Measurements from ENCODE around the gene LARP6. TPM values are rescaled to one million over a fixed set of nuclear protein-coding genes. Genes with fewer than 3 reads are reported as not detected.

LARP6 gene
- total and polyA plus RNA-seq, 2 of the 4 experiments (the other 2 are of a cell fraction): 36.4 to 135 TPM

DNA sequence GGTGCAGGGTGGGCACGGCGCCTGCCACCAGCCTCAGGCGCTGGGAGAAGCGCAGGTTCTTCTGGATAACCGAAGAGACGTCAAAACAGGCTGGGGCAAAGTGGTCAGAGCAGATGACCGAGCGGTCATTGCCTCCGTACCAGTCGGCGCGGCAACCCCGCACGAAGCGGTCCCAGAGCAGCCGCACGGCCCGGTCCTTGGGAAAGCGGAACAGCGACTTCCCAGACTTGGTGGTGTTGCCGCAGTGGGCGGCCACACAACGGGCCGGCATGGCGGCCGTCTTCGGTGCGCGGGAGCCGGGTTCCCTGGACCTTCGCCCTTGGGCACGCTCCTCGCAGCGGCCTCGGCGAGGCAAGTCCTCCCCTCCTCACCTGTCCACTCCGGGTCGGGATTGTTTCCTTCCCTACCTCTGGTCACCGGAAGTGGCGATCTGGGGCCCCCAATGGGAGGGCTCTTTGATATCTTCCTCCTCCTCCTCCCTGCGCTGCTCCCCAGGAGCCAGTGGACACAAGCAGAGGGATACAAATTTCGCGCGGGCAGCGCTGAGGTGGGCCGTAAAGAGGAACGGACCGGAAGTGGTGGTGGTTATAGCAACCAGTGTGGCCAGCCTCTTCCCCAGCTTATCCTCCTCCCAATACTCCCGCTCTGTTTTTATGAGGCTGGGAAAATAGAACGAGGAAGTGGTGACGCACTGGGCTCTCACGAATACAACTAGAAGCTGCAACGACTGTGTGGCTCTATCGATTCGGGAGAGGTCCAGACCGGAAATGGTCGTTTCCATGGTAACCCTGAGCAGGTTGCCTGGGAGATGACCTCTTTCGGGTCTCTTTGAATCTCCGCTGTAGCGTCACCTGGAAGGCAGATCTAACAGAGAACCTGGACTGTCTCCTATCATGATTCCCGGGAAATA, 38.3 kb upstream of the LARP6 start, which contains the start of the genes LRRC49 and THAP10:
TSS of gene LRRC49 (plus strand) at position 825 of the 910 bp plus-strand sequence. CDS start at position 894, 69 bp downstream.
TSS of gene THAP10 (minus strand) at position 432 of the 910 bp plus-strand sequence. CDS start at position 271, 161 bp downstream.
- H3K36me3 ChIP-seq (ENCODE audit: control insufficient read depth, insufficient read depth, low read length): no peaks in the 10 kb centered on the region
- dilution Hi-C loops (cut with HindIII; ENCODE audit: low sequenced_read_pairs, unreplicated experiment) (no loop called here), intact Hi-C loops (cut with micrococcal nuclease) (loop anchor here (5.0 to 10.0 kb wide), 5 partner anchors 65 to 913 kb away; no protein-coding TSS in a partner anchor), in situ Hi-C loops (cut with MboI; ENCODE audit: low sequenced_read_pairs) (loop anchor here (10.0 kb wide), 1 partner anchor 213 kb away; no protein-coding TSS in a partner anchor)
- TF ChIP-seq POLR2A (IDR thresholded peaks at IDR 0.05; ENCODE audit: low read depth, low read length): peak; percentile 52; the same call in 1 of the 2 replicates
- TF ChIP-seq CEBPB (IDR thresholded peaks at IDR 0.05; ENCODE audit: low read depth, low read length): no peak
- 0 out of 2 replicates have a peak, but pooled peaks have one; percentile 52 for TF ChIP-seq MAZ (IDR thresholded peaks at IDR 0.05; ENCODE audit: borderline replicate concordance, low read depth, low read length)
- TF ChIP-seq MXI1 (IDR thresholded peaks at IDR 0.05; ENCODE audit: borderline replicate concordance, low read depth, low read length): peak; percentile 94
- no peak for TF ChIP-seq RFX5 (IDR thresholded peaks at IDR 0.05; ENCODE audit: low read depth, low read length)
- no peak; the same call in 1 of the 2 replicates for TF ChIP-seq RAD21 (IDR thresholded peaks at IDR 0.05; ENCODE audit: low read length)
- H4K5ac ChIP-seq (ENCODE audit: low read depth, low read length): peak within 1 kb of the TSS; percentile 62
- DNase-seq: peak; percentile 98
- peaks cover 6% of the 10 kb centered on the region; the same call in 1 of the 2 replicates for H3K4me1 ChIP-seq (ENCODE audit: control insufficient read depth, insufficient read depth, low read length)
- H4K20me1 ChIP-seq (ENCODE audit: insufficient read depth, low read length): no peaks in the 10 kb centered on the region; the same call in 1 of the 2 replicates
- no peaks in the 10 kb centered on the region for H3K27me3 ChIP-seq (ENCODE audit: control insufficient read depth, insufficient read depth, low read length)
- peak within 1 kb of the TSS; percentile 74 for H2BK120ac ChIP-seq (ENCODE audit: low read depth, low read length)
- H3K4me2 ChIP-seq (ENCODE audit: low read depth, low read length): peak within 1 kb of the TSS; percentile 79
- H2BK15ac ChIP-seq (ENCODE audit: low read depth, low read length): peak within 1 kb of the TSS; percentile 17; the same call in 2 of the 3 replicates
- 1% methylated on average over 29 of the region's 61 CpGs; no CpG with 5 or more reads in 1 of the 2 experiments for WGBS, 2 experiments (ENCODE audit: extremely low coverage in 2 of 2, insufficient read length in 1 of 2)
- H3K9me3 ChIP-seq (ENCODE audit: control insufficient read depth, insufficient read depth, low read length): no peaks in the 10 kb centered on the region
- H3K9me1 ChIP-seq (ENCODE audit: insufficient read depth, low read length): no peaks in the 10 kb centered on the region
- peak within 1 kb of the TSS; percentile 74 for H3K14ac ChIP-seq (replicated peaks; ENCODE audit: low read depth, low read length)
- peak within 1 kb of the TSS; percentile 31 for H3K56ac ChIP-seq (ENCODE audit: extremely low read depth, insufficient read depth, low read length)
- peak; percentile 95 for ATAC-seq (ENCODE audit: low read depth)
- H3K9ac ChIP-seq (ENCODE audit: low read depth, low read length): peak within 1 kb of the TSS; percentile 52
- H4K91ac ChIP-seq (ENCODE audit: insufficient read depth, low read depth, low read length): peak within 1 kb of the TSS; percentile 53
- H3K27ac ChIP-seq (ENCODE audit: insufficient read depth, low read length): peak within 1 kb of the TSS; percentile 64
- peak within 1 kb of the TSS; percentile 57 for H3K4ac ChIP-seq (ENCODE audit: low read depth, low read length)
- POLR2A ChIA-PET (ENCODE audit: unreplicated experiment): no interaction called here
- peaks cover 13 to 20% of the 10 kb centered on the region in 2 experiments for H3K79me1 ChIP-seq (ENCODE audit: low read depth in 1 of 2, low read length in 2 of 2)
- peak within 1 kb of the TSS; percentile 18 to 88 for H4K8ac ChIP-seq (ENCODE audit: low read depth in 2 of 2, low read length in 2 of 2)
- peak within 1 kb of the TSS; percentile 23; the same call in 1 of the 2 replicates for H2AK5ac ChIP-seq (ENCODE audit: low read depth, low read length)
- peak within 1 kb of the TSS; percentile 46; the same call in 1 of the 2 replicates for H3K18ac ChIP-seq (ENCODE audit: low read depth, low read length)
- peak within 1 kb of the TSS; percentile 91 for H2AK9ac ChIP-seq (replicated peaks; ENCODE audit: low read depth, low read length, poor library complexity)
- peak within 1 kb of the TSS; percentile 69 for H2BK5ac ChIP-seq (ENCODE audit: low read depth, low read length, poor library complexity, severe bottlenecking)
- 0 out of 2 replicates have a peak within 1 kb of the TSS, but pooled peaks have one; percentile 40 for H2BK20ac ChIP-seq (ENCODE audit: low read depth, low read length)
- no TSS peak for BruUV-seq (replicated peaks)
- peak within 1 kb of the TSS; percentile 66 for H3K4me3 ChIP-seq (ENCODE audit: insufficient read depth, low read depth, low read length)
- peak within 1 kb of the TSS; percentile 73 for H3K23ac ChIP-seq (ENCODE audit: low read depth, low read length)
- CTCF ChIA-PET: interaction anchor here (0.6 to 1.6 kb wide), 5 partner anchors 12 to 1150 kb away, joined by 3 to 5 read pairs (median 3); no protein-coding TSS in a partner anchor
- peak within 1 kb of the TSS; percentile 94 for H2AFZ ChIP-seq (replicated peaks; ENCODE audit: low read length, poor library complexity)

Measured in IMR-90 (cell line).